ENCODE data around the gene HNRNPA1.

The HNRNPA1 gene

DNA sequence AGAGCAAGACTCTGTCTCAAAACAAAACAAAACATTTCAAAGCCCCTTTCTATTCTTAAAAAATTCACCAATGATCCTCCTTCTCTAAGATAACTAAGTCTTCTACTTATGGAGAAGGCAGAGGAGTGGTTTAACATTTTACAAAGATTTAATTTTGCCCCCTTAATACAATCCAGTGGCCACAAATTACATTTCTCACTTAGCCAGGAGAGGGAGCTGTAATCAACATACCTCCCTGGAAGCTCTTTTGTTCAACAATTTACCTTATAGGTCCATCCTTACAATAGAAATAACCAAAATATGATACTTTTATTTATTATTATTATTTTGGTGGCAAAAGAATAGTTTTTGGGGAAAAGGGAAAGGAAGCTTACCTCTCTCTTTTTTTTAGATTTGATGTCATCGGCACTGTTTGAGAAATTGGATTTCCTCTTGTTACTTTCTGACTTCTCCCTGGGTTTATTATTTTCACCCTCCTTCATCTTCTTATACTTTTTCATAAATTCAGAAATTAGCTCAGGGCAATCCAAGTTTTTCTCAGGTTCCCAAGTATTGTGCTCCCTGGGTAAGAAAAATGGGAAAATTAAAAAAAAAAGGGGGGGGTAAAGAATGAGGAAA is 28.8 kb upstream of the HNRNPA1 start:
- no peak for DNase-seq (ENCODE audit: low spot score)
- peaks cover 92% of the 10 kb centered on the region for H3K36me3 ChIP-seq (ENCODE audit: low read depth)

DNA sequence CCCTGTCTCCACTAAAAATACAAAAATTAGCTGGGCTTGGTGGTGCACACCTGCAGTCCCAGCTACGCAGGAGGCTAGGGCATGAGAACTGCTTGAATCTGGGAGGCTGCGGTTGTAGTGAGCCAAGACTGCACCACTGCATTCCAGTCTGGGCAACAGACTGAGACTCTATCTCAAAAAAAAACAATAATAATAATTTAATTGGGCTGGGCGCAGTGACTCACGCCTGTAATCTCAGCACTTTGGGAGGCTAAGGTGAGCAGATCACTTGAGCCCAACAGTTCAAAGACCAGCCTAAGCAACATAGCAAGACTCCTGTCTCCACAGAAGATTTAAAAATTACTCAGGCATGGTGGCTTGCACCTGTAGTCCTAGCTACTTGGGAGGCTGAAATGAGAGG is 27.3 kb upstream of the HNRNPA1 start:
- H3K9me3 ChIP-seq (ENCODE audit: severe bottlenecking), result no peaks in the 10 kb centered on the region
- 0 out of 3 replicates have a peak, but pooled peaks have one; percentile 14 for ATAC-seq (ENCODE audit: low read depth)
- no peak overlapping the region for H3K27ac ChIP-seq (ENCODE audit: poor library complexity, severe bottlenecking)
- peaks cover 92% of the 10 kb centered on the region for H3K36me3 ChIP-seq (ENCODE audit: low read depth)
- no peak for DNase-seq (ENCODE audit: low spot score)
- H3K4me1 ChIP-seq (ENCODE audit: insufficient read depth, poor library complexity, severe bottlenecking), result peaks cover 2% of the 10 kb centered on the region
- no peaks in the 10 kb centered on the region for H3K27me3 ChIP-seq (ENCODE audit: insufficient read depth, poor library complexity, severe bottlenecking)
- H3K4me3 ChIP-seq (ENCODE audit: severe bottlenecking), result no peak overlapping the region
- TF ChIP-seq, protein P1, sequence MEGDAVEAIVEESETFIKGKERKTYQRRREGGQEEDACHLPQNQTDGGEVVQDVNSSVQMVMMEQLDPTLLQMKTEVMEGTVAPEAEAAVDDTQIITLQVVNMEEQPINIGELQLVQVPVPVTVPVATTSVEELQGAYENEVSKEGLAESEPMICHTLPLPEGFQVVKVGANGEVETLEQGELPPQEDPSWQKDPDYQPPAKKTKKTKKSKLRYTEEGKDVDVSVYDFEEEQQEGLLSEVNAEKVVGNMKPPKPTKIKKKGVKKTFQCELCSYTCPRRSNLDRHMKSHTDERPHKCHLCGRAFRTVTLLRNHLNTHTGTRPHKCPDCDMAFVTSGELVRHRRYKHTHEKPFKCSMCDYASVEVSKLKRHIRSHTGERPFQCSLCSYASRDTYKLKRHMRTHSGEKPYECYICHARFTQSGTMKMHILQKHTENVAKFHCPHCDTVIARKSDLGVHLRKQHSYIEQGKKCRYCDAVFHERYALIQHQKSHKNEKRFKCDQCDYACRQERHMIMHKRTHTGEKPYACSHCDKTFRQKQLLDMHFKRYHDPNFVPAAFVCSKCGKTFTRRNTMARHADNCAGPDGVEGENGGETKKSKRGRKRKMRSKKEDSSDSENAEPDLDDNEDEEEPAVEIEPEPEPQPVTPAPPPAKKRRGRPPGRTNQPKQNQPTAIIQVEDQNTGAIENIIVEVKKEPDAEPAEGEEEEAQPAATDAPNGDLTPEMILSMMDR (IDR thresholded peaks at IDR 0.05; ENCODE audit: poor library complexity, severe bottlenecking), result no peak

More for the DNA sequence above, 28.8 kb upstream of the HNRNPA1 start:
- Histone ChIP-seq H3K4me3 (ENCODE audit: severe bottlenecking) (no peak overlapping the region), H3K9me3 (ENCODE audit: severe bottlenecking) (no peaks in the 10 kb centered on the region), H3K27me3 (ENCODE audit: insufficient read depth, poor library complexity, severe bottlenecking) (no peaks in the 10 kb centered on the region), H3K4me1 (ENCODE audit: insufficient read depth, poor library complexity, severe bottlenecking) (no peaks in the 10 kb centered on the region), H3K27ac (ENCODE audit: poor library complexity, severe bottlenecking) (no peak overlapping the region)
- peak; percentile 64; the same call in 2 of the 3 replicates for ATAC-seq (ENCODE audit: low read depth)
- TF ChIP-seq, protein P1 (IDR thresholded peaks at IDR 0.05; ENCODE audit: poor library complexity, severe bottlenecking), result peak; percentile 83

DNA sequence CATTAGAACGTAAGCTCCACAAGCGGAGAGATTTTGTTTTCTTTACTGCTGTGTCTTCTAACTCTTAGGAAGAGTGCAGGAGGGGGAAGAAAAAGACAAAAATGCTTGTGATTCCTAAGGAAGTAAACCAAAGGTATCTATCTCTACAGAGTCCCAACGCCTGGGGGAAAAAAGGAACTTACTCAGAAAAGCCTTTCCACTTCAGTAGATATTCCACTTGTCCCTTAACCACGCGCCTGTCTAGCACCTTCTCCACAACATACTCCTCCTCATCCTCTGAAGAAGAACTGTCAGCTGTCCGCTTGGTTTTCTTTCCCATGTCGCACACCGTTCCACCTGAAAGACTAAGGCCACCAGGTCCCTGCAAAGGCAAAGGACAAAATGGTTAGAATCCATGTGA is 23.2 kb upstream of the HNRNPA1 start:
- Histone ChIP-seq H3K4me1 (ENCODE audit: insufficient read depth, poor library complexity, severe bottlenecking) (peaks cover 40% of the 10 kb centered on the region), H3K27ac (ENCODE audit: poor library complexity, severe bottlenecking) (peak overlapping the region; percentile 90), H3K36me3 (ENCODE audit: low read depth) (peaks cover 59% of the 10 kb centered on the region), H3K27me3 (ENCODE audit: insufficient read depth, poor library complexity, severe bottlenecking) (no peaks in the 10 kb centered on the region), H3K9me3 (ENCODE audit: severe bottlenecking) (no peaks in the 10 kb centered on the region), H3K4me3 (ENCODE audit: severe bottlenecking) (no peak overlapping the region)
- TF ChIP-seq, protein P1 (IDR thresholded peaks at IDR 0.05; ENCODE audit: poor library complexity, severe bottlenecking), result no peak
- DNase-seq (ENCODE audit: low spot score), result no peak
- ATAC-seq (ENCODE audit: low read depth), result no peak

DNA sequence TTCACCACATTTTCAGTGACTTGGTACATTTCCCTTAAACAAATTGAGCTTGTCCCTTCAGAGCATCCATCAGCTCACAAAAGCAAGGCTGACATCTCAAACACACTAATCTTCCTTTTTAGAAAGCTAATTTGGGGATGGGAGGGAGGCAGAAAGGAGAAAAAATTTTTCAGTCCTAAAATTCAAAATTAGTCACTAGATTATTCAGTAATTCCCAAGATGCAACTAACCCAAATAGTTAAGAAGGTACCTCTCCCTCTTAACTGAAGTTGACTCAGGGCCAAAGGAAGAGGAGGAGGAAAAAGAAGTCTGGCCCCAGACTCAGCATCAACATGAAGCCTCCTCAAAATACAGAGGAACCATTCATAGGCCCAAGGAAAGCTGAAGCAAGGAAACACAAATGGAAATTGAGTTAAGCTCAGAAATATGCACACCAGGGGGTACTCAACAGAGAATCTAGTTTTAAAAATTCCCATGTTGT is 22.3 kb upstream of the HNRNPA1 start:
- ATAC-seq (ENCODE audit: low read depth), result no peak
- Histone ChIP-seq H3K4me3 (ENCODE audit: severe bottlenecking) (no peak overlapping the region), H3K27me3 (ENCODE audit: insufficient read depth, poor library complexity, severe bottlenecking) (no peaks in the 10 kb centered on the region), H3K27ac (ENCODE audit: poor library complexity, severe bottlenecking) (peak overlapping the region; percentile 90), H3K36me3 (ENCODE audit: low read depth) (peaks cover 51% of the 10 kb centered on the region), H3K9me3 (ENCODE audit: severe bottlenecking) (no peaks in the 10 kb centered on the region), H3K4me1 (ENCODE audit: insufficient read depth, poor library complexity, severe bottlenecking) (peaks cover 48% of the 10 kb centered on the region)
- DNase-seq (ENCODE audit: low spot score), result no peak
- TF ChIP-seq, protein P1 (IDR thresholded peaks at IDR 0.05; ENCODE audit: poor library complexity, severe bottlenecking), result no peak
